KMS-11 (cell line): ENCODE data around the gene ABTB2.

Experiments
- H2AFZ ChIP-seq: fragments of 200-600 bp; sonication (generic); 2 replicates; pipeline ENCODE4 v1.6.1; 2016; ENCODE audit warnings: antibody characterized with exemption, mixed run types, low read depth
- H3K27ac ChIP-seq: fragments of 200-600 bp; sonication (generic); 2 replicates; pipeline ENCODE4 v1.6.1; 2016; ENCODE audit warnings: mild to moderate bottlenecking, mixed run types
- H3K27me3 ChIP-seq: fragments of 200-600 bp; sonication (generic); 2 replicates; pipeline ENCODE4 v1.6.1; 2017; ENCODE audit warnings: mild to moderate bottlenecking, low read depth, mixed run types, moderate library complexity; ENCODE audit not compliant: insufficient read depth
- H3K36me3 ChIP-seq: fragments of 200-600 bp; sonication (generic); 2 replicates; pipeline ENCODE4 v1.6.1; 2017; ENCODE audit warnings: mild to moderate bottlenecking, mixed run types; ENCODE audit not compliant: insufficient read depth
- H3K4me1 ChIP-seq: fragments of 200-600 bp; sonication (generic); 2 replicates; pipeline ENCODE4 v1.6.1; 2016; ENCODE audit warnings: mild to moderate bottlenecking, low read depth, mixed run types; ENCODE audit not compliant: poor library complexity, severe bottlenecking
- H3K4me2 ChIP-seq: fragments of 200-600 bp; sonication (generic); 2 replicates; pipeline ENCODE4 v1.7.0; 2016; ENCODE audit warnings: mild to moderate bottlenecking, mixed run types
- H3K4me3 ChIP-seq: fragments of 200-600 bp; sonication (generic); IDR thresholded peaks from 2 replicates; pipeline ENCODE4 v1.6.1; 2017; ENCODE audit warnings: low read depth, low read length, mixed read lengths; ENCODE audit not compliant: insufficient read depth
- H3K79me2 ChIP-seq: fragments of 200-600 bp; sonication (generic); 2 replicates; pipeline ENCODE4 v1.6.1; 2016; ENCODE audit warnings: low read depth, mixed run types; ENCODE audit not compliant: insufficient read depth
- H3K9ac ChIP-seq: fragments of 200-600 bp; sonication (generic); 2 replicates; pipeline ENCODE4 v1.6.1; 2016; ENCODE audit warnings: mild to moderate bottlenecking, mixed run types
- H4K20me1 ChIP-seq: fragments of 200-600 bp; sonication (generic); 2 replicates; pipeline ENCODE4 v1.6.1; 2016; ENCODE audit warnings: mild to moderate bottlenecking, mixed run types; ENCODE audit not compliant: insufficient read depth
- CTCF ChIP-seq: fragments of 200-600 bp; sonication (generic); conservative IDR thresholded peaks from 2 replicates; pipeline ENCODE4 v1.6.1; 2017; ENCODE audit warnings: low read depth, mild to moderate bottlenecking, antibody characterized with exemption, low read length, moderate library complexity, mixed read lengths

The ABTB2 gene

GRCh38 chr11:34114471-34114870 is 243.3 kb downstream of the ABTB2 start:
- Histone ChIP-seq H3K79me2 (no peaks in the 10 kb centered on the region; the same call in 1 of the 2 replicates), H3K36me3 (peaks cover 36% of the 10 kb centered on the region), H4K20me1 (no peaks in the 10 kb centered on the region)

GRCh38 chr11:34114014-34114413 is 243.8 kb downstream of the ABTB2 start:
- Histone ChIP-seq H3K27ac (no peak overlapping the region), H3K4me2 (no peak overlapping the region), H2AFZ (no peak overlapping the region), H3K79me2 (no peaks in the 10 kb centered on the region; the same call in 1 of the 2 replicates), H3K27me3 (no peaks in the 10 kb centered on the region), H4K20me1 (no peaks in the 10 kb centered on the region), H3K9ac (no peak overlapping the region), H3K36me3 (peaks cover 36% of the 10 kb centered on the region), H3K4me3 (no peak overlapping the region), H3K4me1 (no peaks in the 10 kb centered on the region)
- no peak for TF ChIP-seq CTCF

More at GRCh38 chr11:34114471-34114870, 243.3 kb downstream of the ABTB2 start:
- Histone ChIP-seq H3K27me3 (no peaks in the 10 kb centered on the region), H3K4me1 (no peaks in the 10 kb centered on the region), H3K9ac (no peak overlapping the region), H2AFZ (no peak overlapping the region), H3K4me3 (no peak overlapping the region), H3K4me2 (no peak overlapping the region), H3K27ac (no peak overlapping the region)
- no peak for TF ChIP-seq CTCF

GRCh38 chr11:34111722-34112270 is 246.0 kb downstream of the ABTB2 start:
- TF ChIP-seq CTCF = no peak
- no peak overlapping the region for H3K4me3 ChIP-seq
- no peaks in the 10 kb centered on the region for H3K27me3 ChIP-seq
- H3K4me1 ChIP-seq = peaks cover 13% of the 10 kb centered on the region
- no peak overlapping the region for H3K4me2 ChIP-seq
- no peak overlapping the region for H3K9ac ChIP-seq
- no peak overlapping the region for H2AFZ ChIP-seq
- H4K20me1 ChIP-seq = no peaks in the 10 kb centered on the region
- no peak overlapping the region for H3K27ac ChIP-seq
- H3K79me2 ChIP-seq = peaks cover 20% of the 10 kb centered on the region
- H3K36me3 ChIP-seq = peaks cover 27% of the 10 kb centered on the region; the same call in 1 of the 2 replicates

GRCh38 chr11:34105957-34106504 is 251.8 kb downstream of the ABTB2 start:
- peak overlapping the region; percentile 93 for H3K9ac ChIP-seq
- H3K36me3 ChIP-seq = peaks cover 4% of the 10 kb centered on the region; the same call in 1 of the 2 replicates
- no peak for TF ChIP-seq CTCF
- peak overlapping the region; percentile 82 for H3K27ac ChIP-seq
- H3K27me3 ChIP-seq = no peaks in the 10 kb centered on the region
- H4K20me1 ChIP-seq = no peaks in the 10 kb centered on the region
- peaks cover 33% of the 10 kb centered on the region for H3K79me2 ChIP-seq
- H3K4me2 ChIP-seq = peak overlapping the region; percentile 98
- H3K4me3 ChIP-seq = no peak overlapping the region
- H2AFZ ChIP-seq = peak overlapping the region; percentile 45
- peaks cover 48% of the 10 kb centered on the region for H3K4me1 ChIP-seq
